DND-41 (cell line): Measurements from ENCODE around the gene PHF14.

Experiments used
- ATAC-seq: fragments of 200-7000 bp; cut with Tn5 transposase; 3 replicates; pipeline ENCODE4 v1.9.1; 2021; ENCODE audit warnings: low read depth; ENCODE audit not compliant: insufficient read depth
- DNase-seq: peaks from one replicate; pipeline ENCODE4 v3.0.0-alpha.2; 2020
- H2AFZ ChIP-seq: 2 replicates; pipeline ENCODE4 v1.6.0; 2012; ENCODE audit warnings: low read depth, low read length
- H3K27ac ChIP-seq: 2 replicates; pipeline ENCODE4 v1.5.1; 2012; ENCODE audit warnings: low read length, inconsistent platforms
- H3K27me3 ChIP-seq: fragments of 200-600 bp; sonication (generic); 2 replicates; pipeline ENCODE4 v1.6.0; 2012; ENCODE audit warnings: low read length, mild to moderate bottlenecking, inconsistent platforms; ENCODE audit not compliant: insufficient read depth, poor library complexity
- H3K36me3 ChIP-seq: 2 replicates; pipeline ENCODE4 v1.5.1; 2012; ENCODE audit warnings: low read length, inconsistent platforms; ENCODE audit not compliant: insufficient read depth
- H3K4me1 ChIP-seq: 2 replicates; pipeline ENCODE4 v1.5.1; 2012; ENCODE audit warnings: mild to moderate bottlenecking, low read length; ENCODE audit not compliant: insufficient read depth
- H3K4me2 ChIP-seq: 2 replicates; pipeline ENCODE4 v1.6.0; 2012; ENCODE audit warnings: mild to moderate bottlenecking, moderate library complexity, low read length, inconsistent platforms; ENCODE audit not compliant: insufficient read depth
- H3K4me3 ChIP-seq, 2 experiments: fragments of 200-600 bp in 1 of 2; shearing (Covaris generic) in 1 of 2; 2 replicates each; pipeline ENCODE4 v1.5.1; 2012 to 2016; ENCODE audit warnings: inconsistent platforms in 2 of 2, low read length in 2 of 2, mild to moderate bottlenecking in 2 of 2, low read depth in 1 of 2, moderate library complexity in 1 of 2
- H3K79me2 ChIP-seq: 2 replicates; pipeline ENCODE4 v1.6.0; 2012; ENCODE audit warnings: low read length, inconsistent platforms; ENCODE audit not compliant: insufficient read depth
- H3K9ac ChIP-seq: 2 replicates; pipeline ENCODE4 v1.6.0; 2012; ENCODE audit warnings: low read depth, mild to moderate bottlenecking, inconsistent platforms, low read length, moderate library complexity
- H3K9me3 ChIP-seq: 2 replicates; pipeline ENCODE4 v1.5.1; 2012; ENCODE audit warnings: low read length, moderate library complexity, mild to moderate bottlenecking, inconsistent platforms; ENCODE audit not compliant: insufficient read depth, severe bottlenecking
- H4K20me1 ChIP-seq: 2 replicates; pipeline ENCODE4 v1.6.0; 2012; ENCODE audit warnings: low read length; ENCODE audit not compliant: insufficient read depth
- EZH2 ChIP-seq: IDR thresholded peaks from 3 replicates; pipeline ENCODE4 v1.6.1; 2012; ENCODE audit warnings: borderline replicate concordance, low read depth, mild to moderate bottlenecking, moderate library complexity, low read length, inconsistent platforms; ENCODE audit not compliant: severe bottlenecking
- TF ChIP-seq, protein P1 (sequence below): IDR thresholded peaks from 2 replicates; pipeline ENCODE4 v1.5.1; 2012; ENCODE audit warnings: borderline replicate concordance, low read length, moderate library complexity, mild to moderate bottlenecking; ENCODE audit not compliant: poor library complexity, severe bottlenecking; ENCODE audit errors: extremely low read depth

PHF14 gene

DNA sequence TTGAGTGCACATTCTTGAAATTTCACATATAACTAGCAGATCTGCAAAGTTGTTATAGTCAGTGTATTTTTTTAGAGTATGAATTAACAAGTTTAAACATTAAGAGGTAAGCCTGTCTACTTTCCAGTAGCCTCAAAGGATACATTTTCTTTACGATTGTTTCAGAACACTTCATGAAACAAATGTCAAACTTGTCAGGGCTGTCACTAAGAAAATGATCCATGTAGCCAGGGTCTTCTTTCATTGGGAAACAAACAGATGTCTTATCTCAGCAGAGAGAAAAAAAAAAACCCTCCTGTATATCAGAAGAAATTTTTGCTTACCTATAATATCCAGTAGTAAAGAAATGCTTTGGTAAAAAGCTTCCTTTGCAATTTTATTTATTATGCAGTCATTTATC lies 192.4 kb downstream of the PHF14 start:
- Histone ChIP-seq H3K36me3 (no peaks in the 10 kb centered on the region; the same call in 1 of the 2 replicates), H3K27ac (no peak overlapping the region), H3K79me2 (no peaks in the 10 kb centered on the region), H3K27me3 (no peaks in the 10 kb centered on the region), H3K4me2 (no peak overlapping the region), H2AFZ (no peak overlapping the region), H3K9ac (no peak overlapping the region), H3K4me3 (no peak overlapping the region), H3K9me3 (no peaks in the 10 kb centered on the region), H3K4me1 (no peaks in the 10 kb centered on the region), H4K20me1 (no peaks in the 10 kb centered on the region)
- DNase-seq (no peak), ATAC-seq (no peak)
- TF ChIP-seq, protein P1, sequence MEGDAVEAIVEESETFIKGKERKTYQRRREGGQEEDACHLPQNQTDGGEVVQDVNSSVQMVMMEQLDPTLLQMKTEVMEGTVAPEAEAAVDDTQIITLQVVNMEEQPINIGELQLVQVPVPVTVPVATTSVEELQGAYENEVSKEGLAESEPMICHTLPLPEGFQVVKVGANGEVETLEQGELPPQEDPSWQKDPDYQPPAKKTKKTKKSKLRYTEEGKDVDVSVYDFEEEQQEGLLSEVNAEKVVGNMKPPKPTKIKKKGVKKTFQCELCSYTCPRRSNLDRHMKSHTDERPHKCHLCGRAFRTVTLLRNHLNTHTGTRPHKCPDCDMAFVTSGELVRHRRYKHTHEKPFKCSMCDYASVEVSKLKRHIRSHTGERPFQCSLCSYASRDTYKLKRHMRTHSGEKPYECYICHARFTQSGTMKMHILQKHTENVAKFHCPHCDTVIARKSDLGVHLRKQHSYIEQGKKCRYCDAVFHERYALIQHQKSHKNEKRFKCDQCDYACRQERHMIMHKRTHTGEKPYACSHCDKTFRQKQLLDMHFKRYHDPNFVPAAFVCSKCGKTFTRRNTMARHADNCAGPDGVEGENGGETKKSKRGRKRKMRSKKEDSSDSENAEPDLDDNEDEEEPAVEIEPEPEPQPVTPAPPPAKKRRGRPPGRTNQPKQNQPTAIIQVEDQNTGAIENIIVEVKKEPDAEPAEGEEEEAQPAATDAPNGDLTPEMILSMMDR = no peak

GRCh38 chr7:11168650-11169170 lies 195.0 kb downstream of the PHF14 start:
- no peak overlapping the region for H2AFZ ChIP-seq
- no peak for ATAC-seq
- H3K4me2 ChIP-seq = no peak overlapping the region
- no peak for TF ChIP-seq EZH2
- TF ChIP-seq, protein P1 = no peak
- DNase-seq = no peak
- H4K20me1 ChIP-seq = no peaks in the 10 kb centered on the region
- no peaks in the 10 kb centered on the region for H3K4me1 ChIP-seq
- no peak overlapping the region for H3K9ac ChIP-seq
- no peak overlapping the region for H3K27ac ChIP-seq
- no peaks in the 10 kb centered on the region for H3K79me2 ChIP-seq
- no peaks in the 10 kb centered on the region for H3K9me3 ChIP-seq
- no peaks in the 10 kb centered on the region for H3K27me3 ChIP-seq
- H3K36me3 ChIP-seq = no peaks in the 10 kb centered on the region; the same call in 1 of the 2 replicates
- H3K4me3 ChIP-seq = no peak overlapping the region

GRCh38 chr7:11170175-11170574 lies 196.5 kb downstream of the PHF14 start:
- DNase-seq = no peak
- H4K20me1 ChIP-seq = no peaks in the 10 kb centered on the region
- H3K4me2 ChIP-seq = no peak overlapping the region
- no peaks in the 10 kb centered on the region; the same call in 1 of the 2 replicates for H3K36me3 ChIP-seq
- H3K4me3 ChIP-seq = no peak overlapping the region
- no peak for TF ChIP-seq EZH2
- TF ChIP-seq, protein P1 = no peak
- no peaks in the 10 kb centered on the region for H3K9me3 ChIP-seq
- H3K27me3 ChIP-seq = no peaks in the 10 kb centered on the region
- ATAC-seq = no peak
- H3K9ac ChIP-seq = no peak overlapping the region
- no peaks in the 10 kb centered on the region for H3K79me2 ChIP-seq
- no peak overlapping the region for H3K27ac ChIP-seq
- H3K4me1 ChIP-seq = no peaks in the 10 kb centered on the region
- H2AFZ ChIP-seq = no peak overlapping the region
